Measurements from ENCODE around the gene AFG3L2.

DNA sequence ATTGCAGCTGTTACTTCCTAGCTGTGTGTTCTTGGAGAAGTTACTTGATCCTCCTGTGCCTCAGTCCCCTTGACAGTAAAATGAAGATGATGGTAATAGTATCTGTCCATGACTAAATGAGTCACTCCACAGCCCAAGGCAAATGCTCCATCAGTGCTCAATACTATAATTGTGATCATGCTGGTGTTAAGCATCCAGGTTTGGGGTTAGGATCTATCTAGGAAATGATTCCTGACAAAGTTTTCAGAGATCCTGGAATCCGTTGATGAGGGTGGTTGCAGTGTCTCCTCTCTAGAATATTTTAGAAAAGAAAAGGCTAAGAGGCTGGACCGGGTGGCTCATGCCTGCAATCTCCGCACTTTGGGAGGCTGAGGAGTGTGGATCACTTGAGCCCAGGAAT lies 28.0 kb upstream of the AFG3L2 start:
- TF ChIP-seq, protein P1, sequence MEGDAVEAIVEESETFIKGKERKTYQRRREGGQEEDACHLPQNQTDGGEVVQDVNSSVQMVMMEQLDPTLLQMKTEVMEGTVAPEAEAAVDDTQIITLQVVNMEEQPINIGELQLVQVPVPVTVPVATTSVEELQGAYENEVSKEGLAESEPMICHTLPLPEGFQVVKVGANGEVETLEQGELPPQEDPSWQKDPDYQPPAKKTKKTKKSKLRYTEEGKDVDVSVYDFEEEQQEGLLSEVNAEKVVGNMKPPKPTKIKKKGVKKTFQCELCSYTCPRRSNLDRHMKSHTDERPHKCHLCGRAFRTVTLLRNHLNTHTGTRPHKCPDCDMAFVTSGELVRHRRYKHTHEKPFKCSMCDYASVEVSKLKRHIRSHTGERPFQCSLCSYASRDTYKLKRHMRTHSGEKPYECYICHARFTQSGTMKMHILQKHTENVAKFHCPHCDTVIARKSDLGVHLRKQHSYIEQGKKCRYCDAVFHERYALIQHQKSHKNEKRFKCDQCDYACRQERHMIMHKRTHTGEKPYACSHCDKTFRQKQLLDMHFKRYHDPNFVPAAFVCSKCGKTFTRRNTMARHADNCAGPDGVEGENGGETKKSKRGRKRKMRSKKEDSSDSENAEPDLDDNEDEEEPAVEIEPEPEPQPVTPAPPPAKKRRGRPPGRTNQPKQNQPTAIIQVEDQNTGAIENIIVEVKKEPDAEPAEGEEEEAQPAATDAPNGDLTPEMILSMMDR (conservative IDR thresholded peaks at IDR 0.05 in 1 of 2, IDR thresholded peaks at IDR 0.05 in 1 of 2; ENCODE audit: extremely low read depth in 1 of 2, insufficient read depth in 1 of 2, low read depth in 1 of 2, low read length in 2 of 2), result no peak
- TF ChIP-seq EZH2 (IDR thresholded peaks at IDR 0.05; ENCODE audit: borderline replicate concordance, low read length), result no peak

Measured in mammary epithelial cell (primary cell).